Activated CD4-positive, alpha-beta memory T cell treated with anti-CD3 and anti-CD28 coated beads for 36 hours (primary cell): Measurements from ENCODE around the gene ANKRD18A. TPM values are rescaled to one million over a fixed set of nuclear protein-coding genes. Genes with fewer than 3 reads are reported as not detected.

Experiments
- CTCF ChIA-PET: fragments of 350-600 bp; sonication (Branson Sonifier 250); formaldehyde crosslinking; loops from one replicate; lab custom pipeline; 2021; ENCODE audit warnings: antibody characterized with exemption, inconsistent platforms; lab: Charles Lee
- POLR2A ChIA-PET: fragments of 350-600 bp; sonication (Branson Sonifier 250); formaldehyde crosslinking; loops from one replicate; lab custom pipeline; 2021; ENCODE audit warnings: antibody characterized with exemption; lab: Charles Lee
- DNase-seq: peaks from one replicate; pipeline ENCODE4 v3.0.0-alpha.2; 2020
- H3K27ac Mint-ChIP-seq: one replicate; pipeline ENCODE4 v1.8.0; 2021; ENCODE audit warnings: mixed read lengths
- H3K27me3 Mint-ChIP-seq: one replicate; pipeline ENCODE4 v1.8.0; 2021; ENCODE audit warnings: mixed read lengths
- H3K36me3 Mint-ChIP-seq: one replicate; pipeline ENCODE4 v1.8.0; 2021; ENCODE audit warnings: mixed read lengths
- H3K4me1 Mint-ChIP-seq: one replicate; pipeline ENCODE4 v1.8.0; 2021; ENCODE audit warnings: low read depth, mixed read lengths
- H3K4me3 Mint-ChIP-seq: one replicate; pipeline ENCODE4 v1.8.0; 2021; ENCODE audit warnings: mild to moderate bottlenecking, mixed read lengths
- H3K9me3 Mint-ChIP-seq: one replicate; pipeline ENCODE4 v1.8.0; 2021; ENCODE audit warnings: mixed read lengths
- intact Hi-C: fragments of 100-400 bp; cut with micrococcal nuclease; formaldehyde crosslinking; loops from one replicate; pipeline ENCODE4 v1.15.1; 2023
- total RNA-seq, 2 experiments: library from RNA; stranded (reverse); gene quantifications; one replicate each; pipeline ENCODE4 v1.2.3, GENCODE V29; 2021

Gene ANKRD18A
- total RNA-seq, 2 experiments from 2014 or later, result 8.3 to 8.6 TPM

GRCh38 chr9:38643815-38644173 is 23.4 kb upstream of the ANKRD18A start:
- peaks cover 11% of the 10 kb centered on the region for H3K27me3 Mint-ChIP-seq
- H3K36me3 Mint-ChIP-seq, result no peaks in the 10 kb centered on the region
- no peaks in the 10 kb centered on the region for H3K4me1 Mint-ChIP-seq
- intact Hi-C loops, result loop anchor here (2.0 kb wide), 1 partner anchor 23 kb away; the partner anchor contains the start of gene ANKRD18A
- ChIA-PET CTCF (no interaction called here), POLR2A (interaction anchor here (0.6 kb wide), 1 partner anchor 247 kb away, joined by 4 read pairs; no protein-coding TSS in a partner anchor)
- DNase-seq, result no peak
- H3K4me3 Mint-ChIP-seq, result no peak overlapping the region
- H3K9me3 Mint-ChIP-seq, result no peaks in the 10 kb centered on the region
- H3K27ac Mint-ChIP-seq, result no peak overlapping the region

- intact Hi-C loops, result loop anchor here (2.0 kb wide), 1 partner anchor 22 kb away; the partner anchor contains the start of gene ANKRD18A
These were observed 22.8 kb upstream of the ANKRD18A start for GRCh38 chr9:38642951-38643814.

GRCh38 chr9:38641985-38642864 is 21.8 kb upstream of the ANKRD18A start:
- Mint-ChIP-seq H3K4me1 (no peaks in the 10 kb centered on the region), H3K27ac (no peak overlapping the region), H3K27me3 (peaks cover 7% of the 10 kb centered on the region), H3K9me3 (no peaks in the 10 kb centered on the region), H3K4me3 (no peak overlapping the region), H3K36me3 (no peaks in the 10 kb centered on the region)
- CTCF ChIA-PET, result interaction anchor here (0.8 to 1.8 kb wide), 3 partner anchors 20 to 729 kb away, joined by 3 to 5 read pairs (median 4); partner anchors contain the start of gene ANKRD18A
- intact Hi-C loops, result loop anchor here (2.0 kb wide), 1 partner anchor 21 kb away; the partner anchor contains the start of gene ANKRD18A
- POLR2A ChIA-PET, result no interaction called here
- DNase-seq, result no peak

More at GRCh38 chr9:38642951-38643814, 22.8 kb upstream of the ANKRD18A start:
- Mint-ChIP-seq H3K9me3 (no peaks in the 10 kb centered on the region), H3K27me3 (peaks cover 11% of the 10 kb centered on the region), H3K36me3 (no peaks in the 10 kb centered on the region), H3K27ac (no peak overlapping the region), H3K4me3 (no peak overlapping the region), H3K4me1 (no peaks in the 10 kb centered on the region)
- ChIA-PET CTCF (interaction anchor here (0.8 to 1.8 kb wide), 2 partner anchors 23 to 730 kb away, joined by 3 to 5 read pairs; partner anchors contain the start of gene ANKRD18A), POLR2A (no interaction called here)
- DNase-seq, result no peak

GRCh38 chr9:38641142-38641541 is 20.7 kb upstream of the ANKRD18A start:
- DNase-seq, result no peak
- CTCF ChIA-PET, result interaction anchor here (0.9 kb wide), 1 partner anchor 19 kb away, joined by 4 read pairs; no protein-coding TSS in a partner anchor
- intact Hi-C loops, result no loop called here
- peaks cover 7% of the 10 kb centered on the region for H3K27me3 Mint-ChIP-seq
- H3K36me3 Mint-ChIP-seq, result no peaks in the 10 kb centered on the region
- no peak overlapping the region for H3K4me3 Mint-ChIP-seq
- no peak overlapping the region for H3K27ac Mint-ChIP-seq
- POLR2A ChIA-PET, result no interaction called here
- no peaks in the 10 kb centered on the region for H3K4me1 Mint-ChIP-seq
- H3K9me3 Mint-ChIP-seq, result no peaks in the 10 kb centered on the region

DNA sequence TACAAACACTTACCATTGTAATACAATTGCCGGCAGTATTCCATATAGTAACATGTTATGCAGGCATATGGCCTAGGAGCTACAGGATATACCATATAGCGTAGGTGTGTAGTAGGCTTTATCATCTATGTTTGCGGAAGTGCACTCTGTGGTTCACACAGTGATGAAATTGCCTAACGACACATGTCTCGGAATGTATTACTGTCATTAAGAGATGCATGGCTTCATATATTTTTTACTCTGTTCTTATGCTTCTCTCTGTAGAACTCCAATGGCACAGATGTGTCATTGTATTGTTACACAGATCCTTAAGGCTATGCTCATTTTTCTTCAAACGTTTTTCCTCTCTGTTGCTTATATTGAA is 19.2 kb upstream of the ANKRD18A start:
- intact Hi-C loops, result no loop called here
- peaks cover 7% of the 10 kb centered on the region for H3K27me3 Mint-ChIP-seq
- no peak for DNase-seq
- ChIA-PET CTCF (no interaction called here), POLR2A (no interaction called here)
- no peak overlapping the region for H3K27ac Mint-ChIP-seq
- no peaks in the 10 kb centered on the region for H3K4me1 Mint-ChIP-seq
- H3K9me3 Mint-ChIP-seq, result no peaks in the 10 kb centered on the region
- H3K4me3 Mint-ChIP-seq, result no peak overlapping the region
- H3K36me3 Mint-ChIP-seq, result no peaks in the 10 kb centered on the region

GRCh38 chr9:38638881-38639576 is 18.6 kb upstream of the ANKRD18A start:
- Mint-ChIP-seq H3K4me1 (no peaks in the 10 kb centered on the region), H3K4me3 (no peak overlapping the region), H3K9me3 (no peaks in the 10 kb centered on the region), H3K27me3 (peaks cover 7% of the 10 kb centered on the region), H3K27ac (no peak overlapping the region), H3K36me3 (no peaks in the 10 kb centered on the region)
- ChIA-PET CTCF (no interaction called here), POLR2A (no interaction called here)
- DNase-seq, result no peak
- intact Hi-C loops, result no loop called here

GRCh38 chr9:38634315-38634714 is 13.9 kb upstream of the ANKRD18A start:
- Mint-ChIP-seq H3K36me3 (no peaks in the 10 kb centered on the region), H3K9me3 (no peaks in the 10 kb centered on the region), H3K4me1 (no peaks in the 10 kb centered on the region), H3K27me3 (peaks cover 3% of the 10 kb centered on the region), H3K27ac (no peak overlapping the region), H3K4me3 (no peak overlapping the region)
- ChIA-PET POLR2A (no interaction called here), CTCF (no interaction called here)
- DNase-seq, result no peak
- intact Hi-C loops, result no loop called here

- Mint-ChIP-seq H3K27ac (no peak overlapping the region), H3K9me3 (no peaks in the 10 kb centered on the region), H3K4me3 (no peak overlapping the region), H3K36me3 (no peaks in the 10 kb centered on the region), H3K27me3 (no peaks in the 10 kb centered on the region), H3K4me1 (peaks cover 2% of the 10 kb centered on the region)
- ChIA-PET POLR2A (no interaction called here), CTCF (no interaction called here)
- DNase-seq, result no peak
- intact Hi-C loops, result no loop called here
These were observed 9.1 kb upstream of the ANKRD18A start for GRCh38 chr9:38629511-38629910.

GRCh38 chr9:38626006-38626405 is 5.6 kb upstream of the ANKRD18A start:
- peaks cover 2% of the 10 kb centered on the region for H3K36me3 Mint-ChIP-seq
- peaks cover 8% of the 10 kb centered on the region for H3K4me1 Mint-ChIP-seq
- POLR2A ChIA-PET, result no interaction called here
- no peak overlapping the region for H3K27ac Mint-ChIP-seq
- H3K9me3 Mint-ChIP-seq, result no peaks in the 10 kb centered on the region
- CTCF ChIA-PET, result no interaction called here
- DNase-seq, result no peak
- no peak overlapping the region for H3K4me3 Mint-ChIP-seq
- peaks cover 2% of the 10 kb centered on the region for H3K27me3 Mint-ChIP-seq
- intact Hi-C loops, result no loop called here

GRCh38 chr9:38622951-38623350 is 2.6 kb upstream of the ANKRD18A start:
- intact Hi-C loops, result no loop called here
- DNase-seq, result no peak
- H3K4me3 Mint-ChIP-seq, result peak overlapping the region; percentile 80
- peaks cover 12% of the 10 kb centered on the region for H3K4me1 Mint-ChIP-seq
- no peaks in the 10 kb centered on the region for H3K9me3 Mint-ChIP-seq
- ChIA-PET POLR2A (no interaction called here), CTCF (interaction anchor here (1.4 kb wide), 1 partner anchor 14 kb away, joined by 4 read pairs; no protein-coding TSS in a partner anchor)
- no peak overlapping the region for H3K27ac Mint-ChIP-seq
- H3K36me3 Mint-ChIP-seq, result peaks cover 2% of the 10 kb centered on the region
- peaks cover 2% of the 10 kb centered on the region for H3K27me3 Mint-ChIP-seq

DNA sequence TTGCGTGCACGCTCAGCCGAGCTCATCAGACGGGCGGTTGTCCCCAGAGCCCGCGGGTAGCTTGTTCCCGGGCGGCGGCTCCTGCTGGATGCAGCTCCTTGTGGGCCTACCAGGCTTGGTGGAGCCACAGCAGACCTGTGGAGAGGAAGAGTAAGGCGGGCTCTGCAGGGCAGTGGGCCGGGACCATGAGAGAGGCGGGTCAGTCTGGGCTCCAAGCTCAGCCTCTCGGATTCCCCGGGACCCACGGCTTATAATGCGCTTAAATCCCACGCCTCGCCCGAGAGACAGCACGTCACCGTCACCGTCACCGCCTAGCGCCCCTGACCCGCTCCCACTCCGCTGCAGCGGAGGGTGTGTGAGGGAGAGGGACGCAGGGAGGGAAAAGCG is 1.9 kb upstream of the ANKRD18A start:
- ChIA-PET CTCF (interaction anchor here (0.7 to 2.4 kb wide), 4 partner anchors 13 to 50 kb away, joined by 3 to 8 read pairs (median 4); no protein-coding TSS in a partner anchor), POLR2A (interaction anchor here (1.9 kb wide), 1 partner anchor 229 kb away, joined by 5 read pairs; no protein-coding TSS in a partner anchor)
- Mint-ChIP-seq H3K36me3 (peaks cover 2% of the 10 kb centered on the region), H3K4me1 (peaks cover 12% of the 10 kb centered on the region), H3K9me3 (no peaks in the 10 kb centered on the region), H3K27ac (peak overlapping the region; percentile 62), H3K27me3 (peaks cover 2% of the 10 kb centered on the region), H3K4me3 (peak overlapping the region; percentile 80)
- DNase-seq, result peak; percentile 26
- intact Hi-C loops, result no loop called here
